OCI-LY1 (cell line): ENCODE measurements around the gene NOXO1.

Source experiments
- CTCF ChIP-seq: fragments of 200-600 bp; sonication (generic), shearing (Covaris generic); IDR thresholded peaks from 2 replicates; pipeline ENCODE4 v1.5.1; 2017; ENCODE audit warnings: mild to moderate bottlenecking, antibody characterized with exemption, low read length, moderate library complexity, mixed read lengths
- EZH2 ChIP-seq: fragments of 200-600 bp; sonication (generic), shearing (Covaris generic); IDR thresholded peaks from 2 replicates; pipeline ENCODE4 v1.8.0; 2017; ENCODE audit warnings: borderline replicate concordance, mixed run types, mild to moderate bottlenecking, antibody characterized with exemption, low read length, moderate library complexity, mixed read lengths

GRCh38 chr16:2003231-2003826 is 22.1 kb upstream of the NOXO1 start:
- no peak for TF ChIP-seq CTCF
- no peak for TF ChIP-seq EZH2
